Smooth muscle cell (in vitro differentiated cells): Measurements from ENCODE around the gene VEPH1. TPM values are rescaled to one million over a fixed set of nuclear protein-coding genes. Genes with fewer than 3 reads are reported as not detected.

Source experiments
- DNase-seq: peaks from one replicate; lab custom pipeline; 2025; ENCODE audit not compliant: unreplicated experiment; lab: John Stamatoyannopoulos, UW
- H2AFZ ChIP-seq: fragments of 200-600 bp; sonication (generic); 2 replicates; pipeline ENCODE4 v1.6.0; 2016; ENCODE audit warnings: antibody characterized with exemption, low read depth, mild to moderate bottlenecking
- H3F3A ChIP-seq: fragments of 200-600 bp; sonication (generic); 2 replicates; pipeline ENCODE4 v1.6.0; 2017; ENCODE audit warnings: antibody characterized with exemption, low read depth
- H3K27ac ChIP-seq: fragments of 200-600 bp; sonication (generic); 2 replicates; pipeline ENCODE4 v1.5.1; 2016; ENCODE audit warnings: low read depth, mild to moderate bottlenecking
- H3K27me3 ChIP-seq: fragments of 200-600 bp; sonication (generic); 2 replicates; pipeline ENCODE4 v1.6.1; 2016; ENCODE audit warnings: low read depth, mild to moderate bottlenecking
- H3K36me3 ChIP-seq: fragments of 200-600 bp; sonication (generic); 2 replicates; pipeline ENCODE4 v1.5.1; 2016; ENCODE audit warnings: low read depth
- H3K4me1 ChIP-seq: fragments of 200-600 bp; sonication (generic); 2 replicates; pipeline ENCODE4 v1.5.1; 2016; ENCODE audit warnings: low read depth
- H3K4me2 ChIP-seq: fragments of 200-600 bp; sonication (generic); 2 replicates; pipeline ENCODE4 v1.6.0; 2016; ENCODE audit warnings: mild to moderate bottlenecking
- H3K4me3 ChIP-seq: fragments of 200-600 bp; sonication (generic); 2 replicates; pipeline ENCODE4 v1.5.1; 2016; ENCODE audit warnings: mild to moderate bottlenecking
- H3K79me2 ChIP-seq: fragments of 200-600 bp; sonication (generic); 2 replicates; pipeline ENCODE4 v1.6.0; 2016; ENCODE audit warnings: low read depth, mild to moderate bottlenecking
- H3K9ac ChIP-seq: fragments of 200-600 bp; sonication (generic); 2 replicates; pipeline ENCODE4 v1.6.0; 2016; ENCODE audit warnings: low read depth
- H3K9me3 ChIP-seq: fragments of 200-600 bp; sonication (generic); replicated peaks from 2 replicates; pipeline ENCODE4 v1.5.1; 2016; ENCODE audit warnings: low read depth
- H4K20me1 ChIP-seq: fragments of 200-600 bp; sonication (generic); 2 replicates; pipeline ENCODE4 v1.6.0; 2016; ENCODE audit warnings: low read depth
- CTCF ChIP-seq: fragments of 200-600 bp; sonication (generic); IDR thresholded peaks from 2 replicates; pipeline ENCODE4 v1.5.1; 2017; ENCODE audit warnings: borderline replicate concordance, mild to moderate bottlenecking, antibody characterized with exemption; ENCODE audit not compliant: insufficient read depth, poor library complexity, severe bottlenecking
- WGBS: methylation state at CpG from one replicate; pipeline ENCODE4 v1.1.7; 2016; ENCODE audit warnings: low lambda C conversion rate; 5-methylcytosine and 5-hydroxymethylcytosine counted together
- polyA plus RNA-seq: library from polyadenylated mRNA; unstranded; fragments of >200 nt; fragmentation: Nextera tagmentation; extraction: Ambion mirVana; gene quantifications from 2 replicates; pipeline ENCODE4 v1.2.1, GENCODE V29; 2016
- total RNA-seq: library from RNA; depleted of rRNA; stranded (reverse); fragments of >200 nt; gene quantifications from 2 replicates; pipeline ENCODE4 v1.2.3, GENCODE V29; 2014

The VEPH1 gene
- total and polyA plus RNA-seq, 2 experiments from 2014 or later: 0.58 to 3.0 TPM

GRCh38 chr3:157271283-157271882 lies 231.8 kb downstream of the VEPH1 start:
- Histone ChIP-seq H3K4me1 (no peaks in the 10 kb centered on the region), H3K36me3 (no peaks in the 10 kb centered on the region), H2AFZ (no peak overlapping the region), H3F3A (peaks cover 6% of the 10 kb centered on the region), H3K27ac (no peak overlapping the region), H3K9ac (no peak overlapping the region), H3K79me2 (no peaks in the 10 kb centered on the region), H4K20me1 (no peaks in the 10 kb centered on the region), H3K4me2 (no peak overlapping the region), H3K27me3 (peaks cover 2% of the 10 kb centered on the region), H3K4me3 (no peak overlapping the region), H3K9me3 (no peaks in the 10 kb centered on the region)
- no peak for DNase-seq
- TF ChIP-seq CTCF: no peak
- WGBS: 93% methylated on average over 8 of the region's 8 CpGs

GRCh38 chr3:157268026-157268425 lies 235.2 kb downstream of the VEPH1 start:
- WGBS: 74% methylated on average over 2 of the region's 2 CpGs

GRCh38 chr3:157265931-157266330 lies 237.3 kb downstream of the VEPH1 start:
- Histone ChIP-seq H3K27ac (no peak overlapping the region), H3K4me1 (no peaks in the 10 kb centered on the region), H3K9me3 (no peaks in the 10 kb centered on the region), H3F3A (no peaks in the 10 kb centered on the region), H3K27me3 (peaks cover 7% of the 10 kb centered on the region), H3K4me3 (no peak overlapping the region), H3K4me2 (no peak overlapping the region), H3K79me2 (no peaks in the 10 kb centered on the region), H4K20me1 (no peaks in the 10 kb centered on the region), H3K9ac (no peak overlapping the region), H2AFZ (no peak overlapping the region), H3K36me3 (no peaks in the 10 kb centered on the region)
- no peak for TF ChIP-seq CTCF
- 94% methylated on average over 1 of the region's 1 CpG for WGBS
- no peak for DNase-seq

More at GRCh38 chr3:157268026-157268425, 235.2 kb downstream of the VEPH1 start:
- Histone ChIP-seq H3K36me3 (no peaks in the 10 kb centered on the region), H2AFZ (no peak overlapping the region), H3K9ac (no peak overlapping the region), H3F3A (no peaks in the 10 kb centered on the region), H3K79me2 (no peaks in the 10 kb centered on the region), H3K4me1 (no peaks in the 10 kb centered on the region), H4K20me1 (no peaks in the 10 kb centered on the region), H3K9me3 (no peaks in the 10 kb centered on the region), H3K27me3 (peaks cover 7% of the 10 kb centered on the region), H3K4me2 (no peak overlapping the region), H3K4me3 (no peak overlapping the region), H3K27ac (no peak overlapping the region)
- no peak for TF ChIP-seq CTCF
- no peak for DNase-seq

GRCh38 chr3:157263027-157263426 lies 240.2 kb downstream of the VEPH1 start:
- H3K4me3 ChIP-seq: no peak overlapping the region
- H3F3A ChIP-seq: no peaks in the 10 kb centered on the region
- no peak overlapping the region for H2AFZ ChIP-seq
- no peaks in the 10 kb centered on the region for H4K20me1 ChIP-seq
- peaks cover 3% of the 10 kb centered on the region for H3K4me1 ChIP-seq
- H3K79me2 ChIP-seq: no peaks in the 10 kb centered on the region
- no peaks in the 10 kb centered on the region for H3K36me3 ChIP-seq
- H3K9ac ChIP-seq: no peak overlapping the region
- no peaks in the 10 kb centered on the region for H3K9me3 ChIP-seq
- no peak overlapping the region for H3K27ac ChIP-seq
- WGBS: 89% methylated on average over 1 of the region's 1 CpG
- TF ChIP-seq CTCF: no peak
- no peak for DNase-seq
- peaks cover 7% of the 10 kb centered on the region for H3K27me3 ChIP-seq
- no peak overlapping the region for H3K4me2 ChIP-seq
